ENCODE measurements around the gene GNLY. TPM values are rescaled to one million over a fixed set of nuclear protein-coding genes. Genes with fewer than 3 reads are reported as not detected.
"Not testable (repeated sequence)": the region's sequence is repeated elsewhere in the genome, so short reads cannot be mapped to it uniquely, and the experiment has no call there.

The GNLY gene
- total RNA-seq, 1 donor from 2014 or later, result 0.65 TPM

DNA sequence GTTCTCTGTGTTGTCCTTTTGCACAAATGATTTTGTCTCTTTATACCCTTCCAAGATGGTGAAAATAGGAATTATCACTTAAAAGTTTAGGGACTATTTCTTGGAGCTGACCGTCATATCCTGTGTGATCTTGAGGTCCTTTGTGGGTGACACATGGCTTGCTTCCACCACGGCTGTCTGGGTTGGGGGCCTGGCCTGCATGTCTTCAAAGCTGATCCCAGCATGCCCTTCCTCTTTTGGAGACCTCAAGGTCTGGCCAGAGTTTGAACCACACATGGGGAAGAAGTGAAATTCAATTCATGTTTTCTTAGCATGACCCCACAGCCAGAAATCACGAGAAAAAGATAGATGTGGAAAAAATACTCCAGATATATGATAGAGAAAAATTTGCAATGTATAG lies 40.2 kb upstream of the GNLY start:
- Mint-ChIP-seq H3K36me3 (peaks cover 21% of the 10 kb centered on the region), H3K27ac (no peak overlapping the region), H3K9me3 (no peaks in the 10 kb centered on the region), H3K4me1 (no peaks in the 10 kb centered on the region), H3K4me3 (no peak overlapping the region), H3K27me3 (ENCODE audit: insufficient read depth, low read depth) (peaks cover 2% of the 10 kb centered on the region)
- Histone ChIP-seq H3K9ac (no peak overlapping the region), H3K27ac (no peak overlapping the region), H3K4me3 (no peak overlapping the region), H3K79me2 (ENCODE audit: low read depth) (no peaks in the 10 kb centered on the region), H3K4me2 (no peak overlapping the region), H2AFZ (replicated peaks) (no peak overlapping the region), H3F3A (ENCODE audit: low read depth) (no peaks in the 10 kb centered on the region), H3K9me3 (ENCODE audit: low read depth) (no peaks in the 10 kb centered on the region), H3K27me3 (no peaks in the 10 kb centered on the region), H3K4me1 (no peaks in the 10 kb centered on the region), H3K36me3 (no peaks in the 10 kb centered on the region), H4K20me1 (ENCODE audit: low read depth) (no peaks in the 10 kb centered on the region)
- TF ChIP-seq, protein P1, sequence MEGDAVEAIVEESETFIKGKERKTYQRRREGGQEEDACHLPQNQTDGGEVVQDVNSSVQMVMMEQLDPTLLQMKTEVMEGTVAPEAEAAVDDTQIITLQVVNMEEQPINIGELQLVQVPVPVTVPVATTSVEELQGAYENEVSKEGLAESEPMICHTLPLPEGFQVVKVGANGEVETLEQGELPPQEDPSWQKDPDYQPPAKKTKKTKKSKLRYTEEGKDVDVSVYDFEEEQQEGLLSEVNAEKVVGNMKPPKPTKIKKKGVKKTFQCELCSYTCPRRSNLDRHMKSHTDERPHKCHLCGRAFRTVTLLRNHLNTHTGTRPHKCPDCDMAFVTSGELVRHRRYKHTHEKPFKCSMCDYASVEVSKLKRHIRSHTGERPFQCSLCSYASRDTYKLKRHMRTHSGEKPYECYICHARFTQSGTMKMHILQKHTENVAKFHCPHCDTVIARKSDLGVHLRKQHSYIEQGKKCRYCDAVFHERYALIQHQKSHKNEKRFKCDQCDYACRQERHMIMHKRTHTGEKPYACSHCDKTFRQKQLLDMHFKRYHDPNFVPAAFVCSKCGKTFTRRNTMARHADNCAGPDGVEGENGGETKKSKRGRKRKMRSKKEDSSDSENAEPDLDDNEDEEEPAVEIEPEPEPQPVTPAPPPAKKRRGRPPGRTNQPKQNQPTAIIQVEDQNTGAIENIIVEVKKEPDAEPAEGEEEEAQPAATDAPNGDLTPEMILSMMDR (IDR thresholded peaks at IDR 0.05), result no peak
- no peak for TF ChIP-seq EZH2 (IDR thresholded peaks at IDR 0.05)
- no peak for TF ChIP-seq EZH2phosphoT487 (IDR thresholded peaks at IDR 0.05)
- no peak for DNase-seq (ENCODE audit: low spot score)

DNA sequence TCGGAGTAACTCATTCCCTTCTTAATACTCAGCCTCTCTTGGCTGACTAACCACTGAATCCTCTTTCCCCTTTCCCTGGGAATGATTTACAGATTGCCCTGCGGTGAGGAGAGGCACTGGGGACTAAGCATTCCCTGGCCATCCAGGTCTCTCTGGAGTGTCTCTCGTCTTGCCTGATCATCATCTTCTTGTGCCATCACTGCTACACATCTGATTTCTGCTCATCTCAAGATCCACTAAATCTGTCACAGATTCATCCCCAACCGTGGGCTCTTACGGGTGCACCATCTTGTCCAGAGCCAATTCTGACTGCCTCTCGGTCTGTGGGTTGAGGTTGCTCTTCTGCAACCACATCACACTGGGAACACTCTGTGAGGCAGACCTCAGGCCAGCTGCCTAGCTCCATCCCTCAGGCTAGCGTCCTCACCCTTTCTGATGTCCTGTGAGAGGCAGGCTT lies 38.2 kb upstream of the GNLY start:
- no peaks in the 10 kb centered on the region for H3K4me1 ChIP-seq
- no peaks in the 10 kb centered on the region for H3K4me1 Mint-ChIP-seq

DNA sequence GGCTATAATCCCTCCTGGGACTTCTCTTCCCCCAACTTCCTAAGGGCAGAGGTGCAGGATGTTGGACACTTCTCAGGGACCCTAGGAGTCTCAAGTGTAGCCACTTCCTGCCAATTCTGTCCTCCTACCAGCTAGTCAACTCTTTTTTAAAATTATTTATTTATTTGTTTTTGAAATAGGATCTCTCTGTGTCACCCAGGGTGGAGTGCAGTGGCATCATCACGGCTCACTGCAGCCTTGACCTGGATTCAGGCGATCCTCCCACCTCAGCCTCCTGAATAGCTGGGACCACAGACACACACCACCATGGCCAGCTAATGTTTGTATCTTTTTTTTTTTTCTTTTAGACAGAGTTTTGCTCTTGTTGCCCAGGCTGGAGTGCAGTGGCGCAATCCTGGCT lies 37.7 kb upstream of the GNLY start:
- Histone ChIP-seq H3K36me3 (no peaks in the 10 kb centered on the region), H3K9ac (no peak overlapping the region), H3K79me2 (ENCODE audit: low read depth) (no peaks in the 10 kb centered on the region), H3K27ac (no peak overlapping the region), H3K4me3 (no peak overlapping the region), H4K20me1 (ENCODE audit: low read depth) (no peaks in the 10 kb centered on the region), H3K4me2 (no peak overlapping the region), H3F3A (ENCODE audit: low read depth) (no peaks in the 10 kb centered on the region), H3K27me3 (no peaks in the 10 kb centered on the region), H3K4me1 (no peaks in the 10 kb centered on the region), H3K9me3 (ENCODE audit: low read depth) (no peaks in the 10 kb centered on the region), H2AFZ (replicated peaks) (no peak overlapping the region)
- no peak for DNase-seq (ENCODE audit: low spot score)
- Mint-ChIP-seq H3K27me3 (ENCODE audit: insufficient read depth, low read depth) (no peaks in the 10 kb centered on the region), H3K9me3 (no peaks in the 10 kb centered on the region), H3K27ac (no peak overlapping the region), H3K4me3 (no peak overlapping the region), H3K36me3 (peaks cover 18% of the 10 kb centered on the region), H3K4me1 (no peaks in the 10 kb centered on the region)
- TF ChIP-seq, protein P1 (IDR thresholded peaks at IDR 0.05), result no peak
- no peak for TF ChIP-seq EZH2phosphoT487 (IDR thresholded peaks at IDR 0.05)
- TF ChIP-seq EZH2 (IDR thresholded peaks at IDR 0.05), result no peak

More for the DNA sequence above, 38.2 kb upstream of the GNLY start:
- Histone ChIP-seq H3K9ac (no peak overlapping the region), H3K27me3 (no peaks in the 10 kb centered on the region), H3F3A (ENCODE audit: low read depth) (no peaks in the 10 kb centered on the region), H3K9me3 (ENCODE audit: low read depth) (no peaks in the 10 kb centered on the region), H3K27ac (no peak overlapping the region), H3K36me3 (no peaks in the 10 kb centered on the region), H4K20me1 (ENCODE audit: low read depth) (no peaks in the 10 kb centered on the region), H3K4me3 (no peak overlapping the region), H3K4me2 (no peak overlapping the region), H3K79me2 (ENCODE audit: low read depth) (no peaks in the 10 kb centered on the region), H2AFZ (replicated peaks) (no peak overlapping the region)
- no peaks in the 10 kb centered on the region for H3K9me3 Mint-ChIP-seq
- DNase-seq (ENCODE audit: low spot score), result no peak
- H3K36me3 Mint-ChIP-seq, result peaks cover 18% of the 10 kb centered on the region
- TF ChIP-seq EZH2phosphoT487 (IDR thresholded peaks at IDR 0.05) (no peak), EZH2 (IDR thresholded peaks at IDR 0.05) (no peak)
- TF ChIP-seq, protein P1 (IDR thresholded peaks at IDR 0.05), result no peak
- H3K4me3 Mint-ChIP-seq, result no peak overlapping the region
- peaks cover under 1% of the 10 kb centered on the region for H3K27me3 Mint-ChIP-seq (ENCODE audit: insufficient read depth, low read depth)
- no peak overlapping the region for H3K27ac Mint-ChIP-seq

DNA sequence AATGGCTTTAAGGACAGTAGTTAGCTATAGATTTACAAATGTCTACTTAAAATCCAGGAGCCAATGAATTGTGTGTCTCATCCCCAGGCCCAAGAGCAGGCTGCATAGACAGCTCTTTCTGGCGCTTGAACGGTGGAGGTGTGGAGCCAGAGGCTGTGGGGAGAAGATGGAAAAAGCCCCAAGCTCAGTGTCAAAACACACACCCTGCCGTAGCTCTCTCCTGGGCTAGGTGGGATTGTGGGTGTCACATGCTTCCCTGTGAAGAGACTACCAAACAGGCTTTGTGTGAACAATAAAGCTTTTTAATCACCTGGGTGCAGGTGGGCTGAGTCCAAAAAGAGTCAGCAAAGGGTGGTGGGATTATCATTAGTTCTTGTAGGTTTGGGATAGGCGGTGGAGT lies 36.8 kb upstream of the GNLY start:
- H3K36me3 ChIP-seq; H3K27me3 Mint-ChIP-seq (ENCODE audit: insufficient read depth, low read depth); H3F3A ChIP-seq (ENCODE audit: low read depth); H3K27ac Mint-ChIP-seq; H3K4me1 Mint-ChIP-seq; H3K4me3 Mint-ChIP-seq; H4K20me1 ChIP-seq (ENCODE audit: low read depth); H3K27ac ChIP-seq; H3K27me3 ChIP-seq; H3K4me1 ChIP-seq; H3K9ac ChIP-seq; H3K79me2 ChIP-seq (ENCODE audit: low read depth); H3K9me3 Mint-ChIP-seq; H2AFZ ChIP-seq (replicated peaks); H3K4me2 ChIP-seq; DNase-seq (ENCODE audit: low spot score); H3K9me3 ChIP-seq (ENCODE audit: low read depth); H3K4me3 ChIP-seq: not testable (repeated sequence)
- peaks cover 14% of the 10 kb centered on the region for H3K36me3 Mint-ChIP-seq
